Measurements from ENCODE around the gene CFAP69.
A peak's percentile ranks its signal among the peaks of the same experiment; 100 is the strongest.
"Not testable (repeated sequence)": the region's sequence is repeated elsewhere in the genome, so short reads cannot be mapped to it uniquely, and the experiment has no call there.

The CFAP69 gene

DNA sequence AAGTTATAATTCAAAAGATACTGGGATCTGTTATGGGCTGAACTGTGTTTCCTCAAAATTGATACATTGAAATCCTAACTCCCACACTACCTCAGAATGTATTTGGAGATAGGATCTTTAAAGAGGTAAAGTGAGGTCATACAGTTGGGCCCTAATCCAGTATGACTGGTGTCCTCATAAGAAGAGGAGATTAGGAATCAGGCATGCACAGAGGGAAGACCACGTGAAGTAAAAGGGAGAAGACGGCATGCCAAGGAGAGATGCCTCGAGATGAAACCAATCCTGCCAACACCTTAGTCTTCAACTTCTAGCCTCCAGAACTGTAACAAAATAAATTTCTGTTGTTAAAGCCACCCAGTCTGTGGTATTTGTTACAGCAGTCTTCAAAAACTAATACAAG is 5.9 kb upstream of the CFAP69 start:
- H3K4me3 Mint-ChIP-seq, result no peak overlapping the region

GRCh38 chr7:90239625-90240228 is 5.2 kb upstream of the CFAP69 start:
- Mint-ChIP-seq H3K27ac (no peak overlapping the region), H3K9me3 (no peaks in the 10 kb centered on the region), H3K4me1 (ENCODE audit: low read depth in 2 of 2) (peaks cover 4 to 10% of the 10 kb centered on the region in 2 donors), H3K36me3 (ENCODE audit: insufficient read depth) (peaks cover 4% of the 10 kb centered on the region), H3K4me3 (no peak overlapping the region), H3K27me3 (peaks cover 0 to 18% of the 10 kb centered on the region in 2 donors)
- DNase-seq (no peak), ATAC-seq (replicated peaks) (no peak)

More for the DNA sequence above, 5.9 kb upstream of the CFAP69 start:
- peaks cover 0 to 11% of the 10 kb centered on the region in 2 donors for H3K27me3 Mint-ChIP-seq
- H3K4me1 Mint-ChIP-seq (ENCODE audit: low read depth in 2 of 2), result peaks cover under 1 to 4% of the 10 kb centered on the region in 2 donors
- no peak for ATAC-seq (replicated peaks)
- H3K9me3 Mint-ChIP-seq, result no peaks in the 10 kb centered on the region
- DNase-seq, result no peak
- peaks cover 1% of the 10 kb centered on the region for H3K36me3 Mint-ChIP-seq (ENCODE audit: insufficient read depth)
- H3K27ac Mint-ChIP-seq, result no peak overlapping the region

DNA sequence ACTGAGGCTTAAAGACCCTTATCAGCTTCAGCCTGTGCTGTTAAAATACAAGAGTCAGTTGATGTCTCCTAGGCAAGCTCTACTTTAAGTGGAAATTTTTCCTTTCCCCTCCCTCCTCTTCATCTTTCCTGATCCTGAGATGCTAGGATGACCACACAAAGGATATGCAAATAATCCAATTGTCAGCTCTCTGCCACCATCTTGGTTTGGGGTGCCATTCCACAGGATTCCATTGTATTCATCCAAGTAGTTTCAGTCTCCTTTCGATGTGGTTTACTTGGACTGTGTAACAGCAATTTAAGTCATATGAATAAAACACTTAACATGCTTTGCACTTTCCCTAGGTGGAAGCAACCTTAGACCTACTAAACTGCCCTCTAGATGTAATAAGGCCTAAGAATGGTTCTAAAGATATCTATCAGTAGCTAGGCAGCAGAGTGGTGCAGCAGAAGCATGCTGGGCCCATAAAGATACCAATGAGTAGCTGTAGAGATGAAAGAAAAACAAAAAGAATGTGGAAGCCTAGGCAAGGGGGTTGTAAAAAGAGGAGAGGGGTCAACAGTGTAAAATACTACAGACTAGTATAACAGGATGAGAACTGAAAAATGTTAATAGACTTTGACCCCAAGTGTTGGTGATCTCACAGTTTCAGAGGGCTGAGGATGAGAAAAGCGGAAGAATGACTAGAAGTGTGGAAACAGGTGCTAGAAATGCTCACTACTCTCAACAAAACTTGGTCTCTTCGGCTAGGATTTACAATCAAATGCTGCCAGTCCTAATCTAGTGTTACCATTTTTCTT is 2.4 kb upstream of the CFAP69 start:
- H3K27me3 Mint-ChIP-seq, result peaks cover 13 to 19% of the 10 kb centered on the region in 2 donors

GRCh38 chr7:90243556-90243955 is 1.4 kb upstream of the CFAP69 start:
- ATAC-seq (replicated peaks), result no peak
- no peaks in the 10 kb centered on the region for H3K9me3 Mint-ChIP-seq
- peaks cover 13 to 19% of the 10 kb centered on the region in 2 donors for H3K27me3 Mint-ChIP-seq

More for the DNA sequence above, 2.4 kb upstream of the CFAP69 start:
- DNase-seq (no peak), ATAC-seq (replicated peaks) (no peak)
- Mint-ChIP-seq H3K36me3 (ENCODE audit: insufficient read depth) (peaks cover 12% of the 10 kb centered on the region), H3K9me3 (no peaks in the 10 kb centered on the region), H3K27ac (no peak overlapping the region), H3K4me3 (no peak overlapping the region), H3K4me1 (ENCODE audit: low read depth in 2 of 2) (peaks cover 18 to 25% of the 10 kb centered on the region in 2 donors)

DNA sequence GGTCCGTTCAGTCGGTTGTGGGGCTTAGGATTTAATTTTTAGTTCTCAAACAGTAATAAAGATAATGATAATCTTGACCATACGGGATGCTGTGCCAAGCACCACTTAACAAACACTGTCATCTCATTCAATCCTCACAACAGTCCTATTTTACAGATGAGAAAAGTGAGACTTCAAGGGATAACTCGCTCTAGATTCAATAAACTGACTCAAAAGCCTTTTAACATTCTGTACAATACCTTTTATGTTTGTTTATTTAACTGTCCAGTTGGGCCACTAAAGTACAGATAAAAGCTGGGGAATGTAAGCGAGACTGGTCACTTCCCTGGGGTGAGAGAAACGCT is 437 bp upstream of the CFAP69 start:
- no peak for ATAC-seq (replicated peaks)
- no peaks in the 10 kb centered on the region for H3K9me3 Mint-ChIP-seq
- peaks cover 12% of the 10 kb centered on the region for H3K36me3 Mint-ChIP-seq (ENCODE audit: insufficient read depth)
- H3K4me1 Mint-ChIP-seq (ENCODE audit: low read depth in 2 of 2), result peaks cover 18 to 25% of the 10 kb centered on the region in 2 donors
- DNase-seq, result no peak
- peak overlapping the region; percentile 89 to 92 for H3K4me3 Mint-ChIP-seq
- H3K27ac Mint-ChIP-seq, result peak overlapping the region; percentile 73 to 93
- peaks cover 19 to 21% of the 10 kb centered on the region in 2 donors for H3K27me3 Mint-ChIP-seq

More at GRCh38 chr7:90243556-90243955, 1.4 kb upstream of the CFAP69 start:
- peak overlapping the region; percentile 89 to 92 for H3K4me3 Mint-ChIP-seq
- peaks cover 18 to 25% of the 10 kb centered on the region in 2 donors for H3K4me1 Mint-ChIP-seq (ENCODE audit: low read depth in 2 of 2)
- no peak overlapping the region for H3K27ac Mint-ChIP-seq
- no peak for DNase-seq
- peaks cover 12% of the 10 kb centered on the region for H3K36me3 Mint-ChIP-seq (ENCODE audit: insufficient read depth)

DNA sequence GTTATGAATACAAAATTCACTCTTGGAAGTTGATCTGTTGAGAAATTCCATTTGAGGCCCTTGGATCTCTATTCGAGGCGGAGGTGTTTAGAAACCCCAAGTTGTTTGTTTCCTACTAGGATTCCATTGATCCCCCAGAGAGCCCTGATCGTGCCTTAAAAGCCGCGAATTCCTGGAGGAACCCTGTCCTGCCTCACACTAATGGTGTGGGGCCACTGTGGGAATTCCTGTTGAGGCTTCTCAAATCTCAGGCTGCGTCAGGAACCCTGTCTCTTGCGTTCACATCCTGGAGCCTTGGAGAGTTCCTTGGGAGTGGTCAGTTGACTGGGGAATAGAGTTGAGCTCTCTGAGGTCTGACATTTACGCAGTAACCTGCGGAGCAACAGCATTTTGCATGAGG is 1.2 kb downstream of the CFAP69 start:
- Mint-ChIP-seq H3K27me3 (peaks cover 32 to 38% of the 10 kb centered on the region in 2 donors), H3K36me3 (ENCODE audit: insufficient read depth) (peaks cover 12% of the 10 kb centered on the region), H3K9me3 (no peaks in the 10 kb centered on the region), H3K4me3 (peak overlapping the region; percentile 89 to 92), H3K4me1 (ENCODE audit: low read depth in 2 of 2) (peaks cover 18 to 21% of the 10 kb centered on the region in 2 donors), H3K27ac (peak overlapping the region in 1 of 2 donors; percentile 93)
- no peak for ATAC-seq (replicated peaks)
- no peak for DNase-seq

DNA sequence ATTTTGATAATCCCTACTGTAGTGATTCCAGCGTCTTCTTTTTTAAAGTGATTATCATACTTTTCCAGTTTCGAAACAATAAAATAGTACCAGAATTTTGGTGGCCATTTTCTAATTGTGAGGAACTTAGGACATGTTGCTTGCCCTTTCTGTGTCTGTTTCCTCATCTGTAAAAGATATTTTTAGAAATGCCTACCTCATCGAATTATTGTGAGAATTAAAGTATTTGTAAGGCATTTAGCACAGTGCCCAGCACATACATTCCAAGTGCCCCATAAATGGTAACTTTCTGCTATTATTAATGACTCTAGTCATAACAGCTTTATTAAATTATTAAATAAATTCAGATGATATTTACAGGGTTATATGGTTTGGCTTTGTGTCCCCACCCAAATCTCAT is 3.7 kb downstream of the CFAP69 start:
- H3K4me1 Mint-ChIP-seq (ENCODE audit: low read depth in 2 of 2), result peaks cover 18 to 21% of the 10 kb centered on the region in 2 donors
- H3K27ac Mint-ChIP-seq, result no peak overlapping the region
- H3K9me3 Mint-ChIP-seq, result no peaks in the 10 kb centered on the region
- no peak overlapping the region for H3K4me3 Mint-ChIP-seq
- peaks cover 37 to 44% of the 10 kb centered on the region in 2 donors for H3K27me3 Mint-ChIP-seq
- peaks cover 12% of the 10 kb centered on the region for H3K36me3 Mint-ChIP-seq (ENCODE audit: insufficient read depth)
- DNase-seq, result no peak
- no peak for ATAC-seq (replicated peaks)

- Mint-ChIP-seq H3K4me3 (no peak overlapping the region), H3K27ac (no peak overlapping the region), H3K9me3 (no peaks in the 10 kb centered on the region), H3K27me3 (peaks cover 36 to 54% of the 10 kb centered on the region in 2 donors), H3K36me3 (ENCODE audit: insufficient read depth) (no peaks in the 10 kb centered on the region), H3K4me1 (ENCODE audit: low read depth in 2 of 2) (peaks cover 6% of the 10 kb centered on the region in 2 donors)
- ATAC-seq (replicated peaks) (no peak), DNase-seq (no peak)
Measured at GRCh38 chr7:90250601-90251303, 5.8 kb downstream of the CFAP69 start.

GRCh38 chr7:90251304-90251635 is 6.3 kb downstream of the CFAP69 start:
- Mint-ChIP-seq H3K9me3 (no peaks in the 10 kb centered on the region), H3K4me3 (no peak overlapping the region), H3K27ac (no peak overlapping the region), H3K27me3 (peaks cover 35 to 49% of the 10 kb centered on the region in 2 donors), H3K4me1 (ENCODE audit: low read depth in 2 of 2) (peaks cover under 1 to 1% of the 10 kb centered on the region in 2 donors), H3K36me3 (ENCODE audit: insufficient read depth) (no peaks in the 10 kb centered on the region)
- ATAC-seq (replicated peaks) (no peak), DNase-seq (no peak)

GRCh38 chr7:90256011-90256410 is 11.0 kb downstream of the CFAP69 start:
- not testable (repeated sequence) for H3K36me3 Mint-ChIP-seq (ENCODE audit: insufficient read depth); ATAC-seq (replicated peaks); DNase-seq; H3K27ac Mint-ChIP-seq; H3K4me3 Mint-ChIP-seq; H3K9me3 Mint-ChIP-seq; H3K4me1 Mint-ChIP-seq (ENCODE audit: low read depth in 2 of 2)
- peaks cover 22 to 23% of the 10 kb centered on the region in 2 donors for H3K27me3 Mint-ChIP-seq

DNA sequence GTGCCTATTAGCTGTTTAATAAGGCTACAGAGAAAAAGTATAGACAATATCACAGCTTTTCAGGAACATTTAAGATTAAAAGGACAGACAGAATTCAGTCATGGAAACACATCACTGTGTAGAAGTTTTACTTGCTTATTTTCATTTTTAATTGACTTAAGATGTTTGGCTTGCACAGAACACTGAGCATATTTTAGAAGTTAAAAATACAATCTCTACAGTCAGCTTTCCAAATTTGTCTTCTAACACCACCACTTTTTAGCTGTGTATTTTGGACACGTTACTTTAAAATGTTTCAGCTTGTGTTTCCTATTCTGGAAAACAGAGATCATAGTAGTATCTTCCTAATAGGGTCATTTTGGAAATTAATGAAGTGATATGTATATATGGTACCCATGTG is 11.8 kb downstream of the CFAP69 start:
- peaks cover 18 to 21% of the 10 kb centered on the region in 2 donors for H3K27me3 Mint-ChIP-seq
- ATAC-seq (replicated peaks) (no peak), DNase-seq (no peak)
- no peak overlapping the region for H3K4me3 Mint-ChIP-seq
- H3K36me3 Mint-ChIP-seq (ENCODE audit: insufficient read depth), result no peaks in the 10 kb centered on the region
- H3K9me3 Mint-ChIP-seq, result no peaks in the 10 kb centered on the region
- H3K27ac Mint-ChIP-seq, result no peak overlapping the region
- H3K4me1 Mint-ChIP-seq (ENCODE audit: low read depth in 2 of 2), result no peaks in the 10 kb centered on the region

DNA sequence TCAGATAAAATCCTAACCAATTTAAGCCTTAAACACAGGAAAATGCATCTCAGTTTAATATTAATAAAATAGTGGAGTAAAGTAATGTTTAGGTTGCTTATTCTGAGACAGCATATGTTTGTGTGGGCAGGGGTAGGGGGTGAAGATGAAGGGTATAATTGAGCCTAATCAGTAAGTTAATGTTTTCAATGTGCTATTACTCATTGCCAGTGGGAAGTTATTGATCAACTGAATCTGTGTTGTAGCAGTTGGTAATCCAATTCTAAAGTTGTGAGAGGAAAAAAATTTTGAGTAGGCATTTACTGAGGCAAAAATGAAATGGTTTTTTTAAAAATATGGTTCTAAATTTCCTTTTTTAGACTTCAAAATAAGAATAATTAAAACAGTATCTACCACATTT is 16.5 kb downstream of the CFAP69 start:
- Mint-ChIP-seq H3K27ac (no peak overlapping the region), H3K36me3 (ENCODE audit: insufficient read depth) (no peaks in the 10 kb centered on the region), H3K27me3 (peaks cover 0 to 4% of the 10 kb centered on the region in 2 donors), H3K4me3 (no peak overlapping the region), H3K9me3 (no peaks in the 10 kb centered on the region), H3K4me1 (ENCODE audit: low read depth in 2 of 2) (no peaks in the 10 kb centered on the region)
- DNase-seq, result no peak
- ATAC-seq (replicated peaks), result no peak

DNA sequence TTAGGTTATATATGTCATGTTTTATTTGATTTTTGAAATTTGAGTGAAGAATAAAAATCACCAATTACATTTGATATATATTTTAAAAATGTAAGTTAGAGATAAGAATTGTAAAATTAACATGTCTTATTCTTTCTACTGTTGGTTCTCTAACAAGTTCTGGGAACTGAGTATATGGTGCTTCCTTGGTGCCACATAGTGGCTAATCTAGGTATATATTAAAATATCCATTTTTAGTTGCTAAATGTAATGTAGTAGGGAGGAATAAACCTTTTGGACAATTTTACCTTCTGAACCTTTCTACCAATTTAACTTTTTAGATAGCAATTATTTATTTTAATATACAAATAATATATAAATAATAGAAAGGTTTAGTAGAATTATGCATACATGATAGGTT is 17.5 kb downstream of the CFAP69 start:
- Mint-ChIP-seq H3K36me3 (ENCODE audit: insufficient read depth) (no peaks in the 10 kb centered on the region), H3K4me3 (no peak overlapping the region), H3K27me3 (peaks cover 0 to 9% of the 10 kb centered on the region in 2 donors), H3K9me3 (no peaks in the 10 kb centered on the region), H3K27ac (no peak overlapping the region), H3K4me1 (ENCODE audit: low read depth in 2 of 2) (no peaks in the 10 kb centered on the region)
- ATAC-seq (replicated peaks), result peak; percentile 51
- no peak for DNase-seq
